Keratinocyte (primary cell): ENCODE results near the gene F5.

Experiments used
- CTCF ChIP-seq, 3 experiments: IDR thresholded peaks in 1 of 3; conservative IDR thresholded peaks in 1 of 3; optimal IDR thresholded peaks in 1 of 3; 2 replicates in 2 of 3; 3 replicates in 1 of 3; pipeline versions ENCODE3 to v1.5.1; 2011; ENCODE audit warnings: low read length in 3 of 3, mild to moderate bottlenecking in 3 of 3, moderate library complexity in 2 of 3, control low read depth in 1 of 3, inconsistent platforms in 1 of 3; ENCODE audit not compliant: insufficient read depth in 2 of 3; ENCODE audit errors: extremely low read depth in 1 of 3
- EZH2 ChIP-seq: IDR thresholded peaks from one replicate; pipeline ENCODE4 v1.6.1; 2012; ENCODE audit warnings: inconsistent platforms, mild to moderate bottlenecking, low read length, moderate library complexity

- TF ChIP-seq EZH2 = no peak
- TF ChIP-seq CTCF (optimal IDR thresholded peaks at IDR 0.05 in 1 of 3, IDR thresholded peaks at IDR 0.05 in 1 of 3, conservative IDR thresholded peaks at IDR 0.05 in 1 of 3; ENCODE audit: extremely low read depth in 1 of 3, insufficient read depth in 2 of 3, low read length in 3 of 3) = no peak
Measured at GRCh38 chr1:169563650-169564049, 22.6 kb downstream of the F5 start.
